22Rv1 (cell line): ENCODE measurements around the gene RAP1GAP.

Experiments
- H3K27ac ChIP-seq: fragments of 450-650 bp; 2 replicates; pipeline ENCODE4 v1.5.1; 2017
- ZFX ChIP-seq: fragments of 450-650 bp; IDR thresholded peaks from 2 replicates; pipeline ENCODE4 v1.6.1; 2017; ENCODE audit warnings: antibody characterized with exemption, borderline replicate concordance
- TF ChIP-seq, protein P1 (sequence below): fragments of 450-650 bp; IDR thresholded peaks from 2 replicates; pipeline ENCODE4 v1.5.1; 2017; ENCODE audit warnings: mild to moderate bottlenecking

RAP1GAP gene

DNA sequence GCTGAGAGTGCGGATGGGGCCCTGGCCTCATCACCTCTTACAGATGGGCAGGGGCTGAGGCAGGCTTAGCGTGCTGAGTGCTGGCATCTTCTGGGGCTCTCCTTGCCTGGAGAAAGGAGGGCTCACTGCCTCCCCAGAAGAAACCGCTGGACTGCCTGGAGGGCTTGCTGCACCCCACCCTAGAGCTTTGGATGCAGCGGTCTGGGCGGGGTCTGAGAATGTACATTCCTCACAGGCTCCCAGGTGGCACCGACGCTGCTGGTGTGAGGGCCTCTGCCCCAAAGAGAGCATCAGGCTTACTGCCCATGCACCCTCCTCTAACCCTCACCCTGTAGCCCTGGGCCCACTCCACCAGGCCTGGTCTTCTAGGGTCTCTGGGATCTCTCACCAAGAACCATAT lies 51.1 kb downstream of the RAP1GAP start:
- H3K27ac ChIP-seq, result no peak overlapping the region
- TF ChIP-seq ZFX, result no peak
- TF ChIP-seq, protein P1, sequence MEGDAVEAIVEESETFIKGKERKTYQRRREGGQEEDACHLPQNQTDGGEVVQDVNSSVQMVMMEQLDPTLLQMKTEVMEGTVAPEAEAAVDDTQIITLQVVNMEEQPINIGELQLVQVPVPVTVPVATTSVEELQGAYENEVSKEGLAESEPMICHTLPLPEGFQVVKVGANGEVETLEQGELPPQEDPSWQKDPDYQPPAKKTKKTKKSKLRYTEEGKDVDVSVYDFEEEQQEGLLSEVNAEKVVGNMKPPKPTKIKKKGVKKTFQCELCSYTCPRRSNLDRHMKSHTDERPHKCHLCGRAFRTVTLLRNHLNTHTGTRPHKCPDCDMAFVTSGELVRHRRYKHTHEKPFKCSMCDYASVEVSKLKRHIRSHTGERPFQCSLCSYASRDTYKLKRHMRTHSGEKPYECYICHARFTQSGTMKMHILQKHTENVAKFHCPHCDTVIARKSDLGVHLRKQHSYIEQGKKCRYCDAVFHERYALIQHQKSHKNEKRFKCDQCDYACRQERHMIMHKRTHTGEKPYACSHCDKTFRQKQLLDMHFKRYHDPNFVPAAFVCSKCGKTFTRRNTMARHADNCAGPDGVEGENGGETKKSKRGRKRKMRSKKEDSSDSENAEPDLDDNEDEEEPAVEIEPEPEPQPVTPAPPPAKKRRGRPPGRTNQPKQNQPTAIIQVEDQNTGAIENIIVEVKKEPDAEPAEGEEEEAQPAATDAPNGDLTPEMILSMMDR, result no peak

DNA sequence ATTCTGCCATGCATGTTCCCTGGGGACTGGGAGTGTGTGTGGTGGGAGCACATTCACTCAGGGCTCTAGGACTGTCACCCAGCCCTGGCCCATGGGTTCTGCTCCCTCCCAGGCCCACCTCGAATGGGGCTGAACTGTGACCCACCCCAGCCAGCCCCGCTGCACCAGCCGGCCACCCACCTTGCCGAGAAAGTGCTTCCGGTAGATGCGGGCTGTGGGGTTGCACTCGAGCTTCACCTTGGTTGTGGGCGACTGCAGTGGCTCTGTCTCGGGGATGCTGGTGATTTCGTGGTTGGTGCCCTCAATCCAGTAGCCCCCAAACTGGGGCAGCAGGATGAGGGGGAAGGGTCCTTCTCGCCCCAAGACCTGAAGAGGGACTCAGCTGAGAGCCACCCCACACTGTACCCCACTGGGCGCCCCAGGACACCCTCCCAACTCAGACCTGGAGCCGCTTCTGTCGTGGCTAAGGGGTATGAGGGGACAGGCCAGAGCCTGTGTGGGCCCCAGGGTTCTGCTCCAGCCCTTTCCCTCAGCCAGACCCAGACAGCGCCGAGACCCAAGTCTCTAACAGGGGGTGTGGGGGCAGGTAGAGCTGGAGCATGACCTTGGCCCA lies 51.9 kb downstream of the RAP1GAP start:
- no peak for TF ChIP-seq ZFX
- TF ChIP-seq, protein P1, result no peak
- no peak overlapping the region for H3K27ac ChIP-seq

DNA sequence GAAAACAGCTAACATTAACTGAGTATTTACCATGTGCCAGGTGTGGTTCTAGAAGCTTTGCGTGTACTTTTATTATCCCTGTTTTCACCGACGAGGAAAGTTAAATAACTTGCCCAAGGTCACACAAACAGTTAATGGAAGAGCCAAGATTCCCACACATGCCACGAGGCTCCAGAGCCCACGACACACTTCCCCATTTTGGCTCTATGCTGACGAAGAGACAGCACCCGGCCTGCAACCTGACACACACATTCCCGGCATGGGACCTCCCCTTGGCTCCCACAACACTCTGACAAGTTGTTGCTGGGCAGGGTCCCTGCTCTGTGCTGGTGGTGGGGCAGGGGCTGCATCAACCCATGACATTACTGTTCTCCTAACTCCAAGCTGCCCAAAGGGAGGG lies 52.8 kb downstream of the RAP1GAP start:
- no peak for TF ChIP-seq ZFX
- TF ChIP-seq, protein P1, result no peak

DNA sequence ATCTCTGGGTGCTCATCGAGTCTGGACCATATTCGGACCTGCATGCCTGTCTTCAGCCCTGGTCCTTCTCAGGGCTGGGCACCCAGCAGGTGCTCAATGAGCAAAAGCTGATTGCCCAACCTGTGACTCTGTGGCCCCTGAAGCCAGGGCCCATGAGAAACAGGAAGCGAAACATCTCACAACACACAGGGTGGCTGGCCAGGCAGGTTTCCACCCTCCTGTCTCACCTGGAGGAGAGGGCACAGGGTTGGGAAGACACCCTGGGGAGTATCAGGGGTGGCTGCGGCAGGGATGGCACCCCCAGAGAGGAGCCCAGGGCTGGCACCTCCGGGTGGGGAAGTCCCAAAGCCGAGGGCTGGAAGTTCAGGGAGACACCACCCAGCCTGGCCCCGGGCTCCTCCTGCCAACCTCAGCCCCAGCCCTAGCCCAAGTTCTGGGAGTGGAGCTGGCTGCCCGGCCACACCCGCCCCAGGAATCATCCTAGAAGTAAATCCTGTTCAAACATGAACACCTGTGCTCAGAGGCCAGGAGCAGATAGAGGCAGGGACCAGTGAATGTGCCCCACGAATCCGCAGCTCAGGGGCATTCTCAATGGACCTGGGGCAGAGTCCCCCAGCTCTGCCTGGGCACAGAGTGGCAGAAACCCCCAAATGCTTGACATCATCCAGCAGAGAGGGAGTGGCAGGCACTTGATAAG lies 54.6 kb downstream of the RAP1GAP start:
- no peak overlapping the region for H3K27ac ChIP-seq
- no peak for TF ChIP-seq ZFX
- TF ChIP-seq, protein P1, result no peak

More for the DNA sequence above, 52.8 kb downstream of the RAP1GAP start:
- H3K27ac ChIP-seq, result no peak overlapping the region

DNA sequence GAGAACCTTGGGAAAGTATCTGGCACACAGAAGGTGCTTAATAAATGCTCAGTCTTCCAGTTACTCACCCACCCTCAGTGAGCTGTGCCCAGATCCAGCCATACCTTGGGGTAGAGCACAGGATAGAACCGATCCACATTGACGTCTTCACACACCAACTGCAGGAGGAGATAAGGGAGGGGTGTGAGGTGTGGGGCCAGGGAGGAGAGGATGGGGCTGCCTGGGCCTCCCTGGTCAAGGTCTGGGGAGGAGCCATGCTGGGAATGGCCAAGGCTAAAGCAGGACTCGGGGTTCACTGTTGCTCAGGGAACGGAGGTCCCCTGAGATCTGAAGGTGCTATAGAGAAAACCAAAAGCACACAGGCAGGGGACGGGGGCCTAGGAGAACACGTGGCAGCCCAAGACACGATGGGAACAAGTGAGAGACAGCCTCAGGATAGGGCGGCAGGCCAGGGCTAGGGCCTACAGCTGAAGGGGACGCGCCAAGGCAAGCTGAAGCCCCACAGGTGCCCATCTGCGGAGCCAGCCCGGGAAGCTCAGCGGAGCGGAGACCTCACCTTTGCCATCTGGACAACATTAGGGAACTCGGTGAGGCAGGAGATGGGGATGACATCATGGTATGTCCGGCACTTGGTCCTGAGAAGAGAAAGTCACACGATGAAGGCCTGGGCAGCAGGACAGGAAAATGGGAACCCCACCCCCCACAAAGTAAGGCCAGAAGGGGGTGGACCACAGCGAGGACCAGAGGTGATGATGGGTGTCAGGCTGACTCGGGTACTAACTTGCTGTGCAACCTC lies 55.9 kb downstream of the RAP1GAP start:
- H3K27ac ChIP-seq, result no peak overlapping the region
- TF ChIP-seq, protein P1, result no peak
- no peak for TF ChIP-seq ZFX

DNA sequence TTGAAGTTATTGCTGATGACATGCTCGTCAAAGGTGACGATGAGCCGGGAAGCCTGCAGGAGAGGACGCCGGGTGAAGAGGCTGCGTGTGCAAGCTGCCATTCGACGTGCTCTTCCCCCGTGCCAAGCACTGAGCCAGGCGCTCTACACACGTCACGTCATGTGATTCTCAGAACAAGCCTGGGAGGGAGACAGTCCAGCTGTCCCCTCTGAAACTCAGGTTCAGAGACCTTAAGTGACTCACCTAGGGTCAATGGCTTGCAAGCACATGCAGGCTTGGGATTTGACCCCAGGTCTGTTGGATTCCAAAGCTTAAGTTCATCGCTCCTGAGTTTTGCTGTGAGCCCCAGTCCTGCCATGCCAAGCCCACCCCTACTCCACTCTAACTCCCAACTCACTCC lies 57.1 kb downstream of the RAP1GAP start:
- TF ChIP-seq, protein P1, result no peak
- TF ChIP-seq ZFX, result no peak
- H3K27ac ChIP-seq, result no peak overlapping the region
